Memory B cell (primary cell): ENCODE data around the gene HOATZ.

ENCODE experiments used
- ATAC-seq: fragments of 150-1000 bp; cut with Tn5 transposase; 2 replicates; pipeline ENCODE4 v1.10.0; 2021; ENCODE audit warnings: low read depth, mild to moderate bottlenecking, moderate library complexity
- DNase-seq, 2 donors: peaks; one replicate each; pipeline ENCODE4 v3.0.0; 2022; ENCODE audit warnings: low spot score in 2 of 2
- H3K27ac Mint-ChIP-seq: one replicate; pipeline ENCODE4 v1.8.0; 2022; ENCODE audit warnings: mild to moderate bottlenecking, moderate library complexity, mixed read lengths
- H3K27me3 Mint-ChIP-seq: one replicate; pipeline ENCODE4 v1.8.0; 2022; ENCODE audit warnings: mixed read lengths
- H3K36me3 Mint-ChIP-seq: one replicate; pipeline ENCODE4 v1.8.0; 2022; ENCODE audit warnings: mild to moderate bottlenecking, mixed read lengths
- H3K4me1 Mint-ChIP-seq: one replicate; pipeline ENCODE4 v1.8.0; 2022; ENCODE audit warnings: mixed read lengths
- H3K4me3 Mint-ChIP-seq: one replicate; pipeline ENCODE4 v1.8.0; 2022; ENCODE audit warnings: mild to moderate bottlenecking, moderate library complexity, mixed read lengths
- H3K9me3 Mint-ChIP-seq: one replicate; pipeline ENCODE4 v1.8.0; 2022; ENCODE audit warnings: mixed read lengths

The HOATZ gene

GRCh38 chr11:111548525-111548924, 33.9 kb downstream of the HOATZ start:
- no peak for DNase-seq
- Mint-ChIP-seq H3K27me3 (peaks cover 16% of the 10 kb centered on the region), H3K9me3 (no peaks in the 10 kb centered on the region), H3K4me3 (no peak overlapping the region), H3K36me3 (no peaks in the 10 kb centered on the region), H3K27ac (no peak overlapping the region), H3K4me1 (peaks cover 5% of the 10 kb centered on the region)
- ATAC-seq, result no peak

- H3K4me1 Mint-ChIP-seq, result peaks cover 5% of the 10 kb centered on the region
- H3K36me3 Mint-ChIP-seq, result no peaks in the 10 kb centered on the region
- DNase-seq (no peak), ATAC-seq (no peak)
- no peak overlapping the region for H3K4me3 Mint-ChIP-seq
- peaks cover 17% of the 10 kb centered on the region for H3K27me3 Mint-ChIP-seq
- H3K9me3 Mint-ChIP-seq, result no peaks in the 10 kb centered on the region
- H3K27ac Mint-ChIP-seq, result no peak overlapping the region
Measured at GRCh38 chr11:111549196-111549868, 34.8 kb downstream of the HOATZ start.

GRCh38 chr11:111549869-111550203, 35.3 kb downstream of the HOATZ start:
- no peaks in the 10 kb centered on the region for H3K36me3 Mint-ChIP-seq
- DNase-seq (no peak), ATAC-seq (no peak)
- H3K9me3 Mint-ChIP-seq, result no peaks in the 10 kb centered on the region
- H3K4me3 Mint-ChIP-seq, result no peak overlapping the region
- peaks cover 17% of the 10 kb centered on the region for H3K27me3 Mint-ChIP-seq
- no peak overlapping the region for H3K27ac Mint-ChIP-seq
- peaks cover 5% of the 10 kb centered on the region for H3K4me1 Mint-ChIP-seq

GRCh38 chr11:111550258-111550657, 35.7 kb downstream of the HOATZ start:
- ATAC-seq, result peak; percentile 62
- peaks cover under 1% of the 10 kb centered on the region for H3K9me3 Mint-ChIP-seq
- peaks cover under 1% of the 10 kb centered on the region for H3K36me3 Mint-ChIP-seq
- H3K4me1 Mint-ChIP-seq, result peaks cover 5% of the 10 kb centered on the region
- H3K27me3 Mint-ChIP-seq, result peaks cover 14% of the 10 kb centered on the region
- no peak for DNase-seq
- no peak overlapping the region for H3K27ac Mint-ChIP-seq
- no peak overlapping the region for H3K4me3 Mint-ChIP-seq

DNA sequence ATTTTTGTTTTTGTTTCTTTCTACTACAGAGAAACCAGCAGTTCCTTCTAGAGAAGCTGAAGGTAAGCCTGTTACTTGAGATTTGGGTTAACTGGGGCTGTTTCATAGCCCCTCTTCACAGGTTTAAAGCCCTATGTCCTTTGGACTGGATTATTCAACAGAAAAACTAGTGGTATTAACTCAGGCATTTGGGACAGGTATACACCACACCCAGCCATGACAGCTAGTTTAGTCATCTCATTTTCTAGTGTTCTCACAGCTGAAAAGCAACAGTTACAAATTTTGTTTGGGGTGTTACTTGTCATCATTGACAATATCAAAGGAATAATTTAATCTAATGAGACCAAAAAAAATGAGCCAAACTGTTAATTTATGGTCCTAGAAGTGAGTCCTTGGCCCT, 40.0 kb downstream of the HOATZ start:
- H3K4me1 Mint-ChIP-seq, result peaks cover 5% of the 10 kb centered on the region
- H3K27ac Mint-ChIP-seq, result no peak overlapping the region
- no peak overlapping the region for H3K4me3 Mint-ChIP-seq
- DNase-seq, result no peak
- peaks cover 3% of the 10 kb centered on the region for H3K9me3 Mint-ChIP-seq
- no peak for ATAC-seq
- peaks cover 2% of the 10 kb centered on the region for H3K36me3 Mint-ChIP-seq
- H3K27me3 Mint-ChIP-seq, result peaks cover 9% of the 10 kb centered on the region

DNA sequence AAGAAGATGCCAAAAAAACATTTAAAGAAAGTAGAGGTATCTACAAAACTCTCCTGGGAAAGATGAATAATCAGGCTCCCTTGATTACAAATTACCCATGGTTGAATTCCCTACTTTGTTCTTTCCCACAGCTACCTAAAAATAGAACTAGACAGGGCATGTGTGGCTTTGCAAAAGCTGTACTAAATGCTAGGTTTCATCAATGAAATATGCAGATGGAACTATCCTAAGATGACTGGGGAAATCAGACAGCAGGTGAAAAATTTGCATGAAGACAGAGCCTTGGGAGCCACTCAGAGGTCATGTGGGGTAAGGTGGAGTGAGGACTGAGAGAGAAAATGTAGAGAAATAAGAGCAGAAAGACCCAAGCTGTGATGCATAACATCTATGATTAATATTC, 40.7 kb downstream of the HOATZ start:
- Mint-ChIP-seq H3K4me1 (no peaks in the 10 kb centered on the region), H3K9me3 (peaks cover 3% of the 10 kb centered on the region), H3K4me3 (no peak overlapping the region), H3K27ac (no peak overlapping the region), H3K36me3 (peaks cover 2% of the 10 kb centered on the region), H3K27me3 (peaks cover 9% of the 10 kb centered on the region)
- DNase-seq (no peak), ATAC-seq (no peak)

DNA sequence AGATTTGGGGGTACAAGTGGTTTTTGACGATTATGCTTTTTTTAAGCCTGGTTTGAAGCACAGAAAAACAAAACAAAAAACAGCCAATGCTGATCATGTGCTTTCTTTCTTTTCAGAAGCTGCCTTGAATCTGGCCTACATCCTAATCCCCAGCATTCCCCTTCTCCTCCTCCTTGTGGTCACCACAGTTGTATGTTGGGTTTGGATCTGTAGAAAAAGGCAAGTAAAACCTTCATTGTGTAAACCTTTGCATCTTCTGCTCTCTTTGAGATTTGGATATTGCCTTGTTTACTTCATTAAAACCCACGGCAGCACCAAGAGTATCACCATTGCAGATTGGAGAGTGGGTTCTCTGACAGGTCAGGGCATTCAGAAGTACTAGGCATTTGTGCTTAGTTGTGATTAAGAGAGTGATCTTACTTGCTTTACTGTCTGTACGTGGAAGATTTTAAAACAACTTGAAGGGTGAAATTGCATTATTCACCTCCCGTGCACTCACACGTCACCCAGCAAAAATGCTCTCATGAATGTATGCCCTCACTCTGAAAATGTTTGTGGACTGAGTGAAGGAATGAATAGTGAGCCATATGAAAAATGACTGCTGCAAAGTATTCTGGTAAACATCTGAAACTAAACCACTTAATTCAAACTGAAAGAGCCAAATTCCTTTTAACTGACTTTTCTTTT, 43.0 kb downstream of the HOATZ start:
- Mint-ChIP-seq H3K4me1 (no peaks in the 10 kb centered on the region), H3K27me3 (peaks cover 3% of the 10 kb centered on the region), H3K4me3 (no peak overlapping the region), H3K9me3 (peaks cover 3% of the 10 kb centered on the region), H3K27ac (no peak overlapping the region), H3K36me3 (peaks cover 2% of the 10 kb centered on the region)
- DNase-seq, result no peak
- ATAC-seq, result no peak

- ATAC-seq, result no peak
- no peak overlapping the region for H3K27ac Mint-ChIP-seq
- DNase-seq, result no peak
- H3K4me1 Mint-ChIP-seq, result no peaks in the 10 kb centered on the region
- H3K9me3 Mint-ChIP-seq, result peaks cover 3% of the 10 kb centered on the region
- H3K36me3 Mint-ChIP-seq, result peaks cover 2% of the 10 kb centered on the region
- H3K27me3 Mint-ChIP-seq, result peaks cover 3% of the 10 kb centered on the region
- H3K4me3 Mint-ChIP-seq, result no peak overlapping the region
Measured at GRCh38 chr11:111559800-111560464, 45.4 kb downstream of the HOATZ start.

- H3K9me3 Mint-ChIP-seq, result no peaks in the 10 kb centered on the region
- no peaks in the 10 kb centered on the region for H3K36me3 Mint-ChIP-seq
- H3K27ac Mint-ChIP-seq, result no peak overlapping the region
- H3K4me1 Mint-ChIP-seq, result no peaks in the 10 kb centered on the region
- DNase-seq (no peak), ATAC-seq (no peak)
- H3K27me3 Mint-ChIP-seq, result peaks cover 1% of the 10 kb centered on the region
- H3K4me3 Mint-ChIP-seq, result no peak overlapping the region
Measured at GRCh38 chr11:111560800-111561199, 46.2 kb downstream of the HOATZ start.

DNA sequence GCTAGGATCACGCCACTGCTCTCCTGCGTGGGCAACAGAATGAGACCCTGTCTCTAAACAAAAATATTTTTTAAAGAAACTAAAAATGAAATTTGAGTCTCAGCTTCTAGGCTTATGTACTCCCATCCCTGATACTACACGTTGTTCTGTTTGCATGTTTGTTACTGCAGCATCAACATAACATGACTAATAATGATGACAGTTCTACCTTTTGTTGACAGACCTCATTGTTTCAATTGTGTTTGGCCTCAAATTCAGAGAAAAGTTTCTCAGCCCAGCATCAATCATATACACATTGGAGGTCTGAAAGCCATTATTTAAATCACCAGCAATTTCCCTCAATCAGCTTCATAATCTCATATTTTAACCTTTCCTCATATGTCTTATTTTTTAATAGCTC, 46.7 kb downstream of the HOATZ start:
- Mint-ChIP-seq H3K4me3 (no peak overlapping the region), H3K36me3 (no peaks in the 10 kb centered on the region), H3K4me1 (no peaks in the 10 kb centered on the region), H3K27me3 (peaks cover 1% of the 10 kb centered on the region), H3K9me3 (no peaks in the 10 kb centered on the region), H3K27ac (no peak overlapping the region)
- ATAC-seq (no peak), DNase-seq (no peak)

- H3K4me1 Mint-ChIP-seq, result no peaks in the 10 kb centered on the region
- peaks cover 1% of the 10 kb centered on the region for H3K27me3 Mint-ChIP-seq
- no peak overlapping the region for H3K4me3 Mint-ChIP-seq
Measured at GRCh38 chr11:111561791-111562325, 47.3 kb downstream of the HOATZ start.

GRCh38 chr11:111562692-111563389, 48.3 kb downstream of the HOATZ start:
- Mint-ChIP-seq H3K27ac (no peak overlapping the region), H3K27me3 (peaks cover 1% of the 10 kb centered on the region), H3K36me3 (no peaks in the 10 kb centered on the region), H3K4me1 (no peaks in the 10 kb centered on the region), H3K9me3 (no peaks in the 10 kb centered on the region), H3K4me3 (no peak overlapping the region)
- no peak for DNase-seq
- ATAC-seq, result no peak

More at GRCh38 chr11:111561791-111562325, 47.3 kb downstream of the HOATZ start:
- no peak for ATAC-seq
- H3K27ac Mint-ChIP-seq, result no peak overlapping the region
- H3K36me3 Mint-ChIP-seq, result no peaks in the 10 kb centered on the region
- DNase-seq, result no peak
- H3K9me3 Mint-ChIP-seq, result no peaks in the 10 kb centered on the region

- no peak overlapping the region for H3K27ac Mint-ChIP-seq
Measured at GRCh38 chr11:111565114-111565720, 50.6 kb downstream of the HOATZ start.

More at GRCh38 chr11:111565114-111565720, 50.6 kb downstream of the HOATZ start:
- Mint-ChIP-seq H3K4me1 (no peaks in the 10 kb centered on the region), H3K4me3 (no peak overlapping the region), H3K27me3 (peaks cover 1% of the 10 kb centered on the region), H3K9me3 (no peaks in the 10 kb centered on the region), H3K36me3 (no peaks in the 10 kb centered on the region)
- ATAC-seq (peak; percentile 46), DNase-seq (peak; percentile 64 to 69)
